HCT116 (cell line): Measurements from ENCODE around the gene RHOH.

ENCODE experiments used
- CEBPB ChIP-seq: IDR thresholded peaks from 2 replicates; pipeline ENCODE4 v1.6.1; 2012; ENCODE audit warnings: low read depth
- CTCF ChIP-seq, 3 experiments: fragments of 200-600 bp in 1 of 3; sonication (generic) in 1 of 3; IDR thresholded peaks in 2 of 3; conservative IDR thresholded peaks in 1 of 3; 2 replicates each; pipeline ENCODE4 v1.5.1; 2012 to 2017; ENCODE audit warnings: low read depth in 2 of 3, low read length in 2 of 3, antibody characterized with exemption in 1 of 3, borderline replicate concordance in 1 of 3, control low read depth in 1 of 3, mild to moderate bottlenecking in 1 of 3, mixed read lengths in 1 of 3, mixed run types in 1 of 3, moderate library complexity in 1 of 3; ENCODE audit not compliant: insufficient read depth in 1 of 3
- POLR2A ChIP-seq: IDR thresholded peaks from 2 replicates; pipeline ENCODE4 v1.7.0; 2011; ENCODE audit warnings: borderline replicate concordance; ENCODE audit not compliant: insufficient read depth, insufficient read length; ENCODE audit errors: extremely low read depth
- RAD21 ChIP-seq: IDR thresholded peaks from 2 replicates; pipeline ENCODE4 v1.6.1; 2012; ENCODE audit warnings: low read depth, mild to moderate bottlenecking

- TF ChIP-seq POLR2A (no peak), CTCF (IDR thresholded peaks at IDR 0.05 in 2 of 3, conservative IDR thresholded peaks at IDR 0.05 in 1 of 3; ENCODE audit: borderline replicate concordance in 1 of 3, insufficient read depth in 1 of 3, low read depth in 2 of 3, low read length in 2 of 3) (no peak), CEBPB (no peak), RAD21 (no peak)
Measured at GRCh38 chr4:40243386-40243948, 46.6 kb downstream of the RHOH start.
